Activated naive CD4-positive, alpha-beta T cell treated with anti-CD3 and anti-CD28 coated beads, Interleukin-2, amount 10 ng/mL, durations not matched to agents 7 days and 5 days (primary cell): ENCODE data around the gene PPFIA3.
"Not testable (repeated sequence)": the region's sequence is repeated elsewhere in the genome, so short reads cannot be mapped to it uniquely, and the experiment has no call there.

Experiments
- CTCF ChIA-PET: fragments of 350-600 bp; sonication (Branson Sonifier 250); formaldehyde crosslinking; loops from one replicate; lab custom pipeline; 2021; ENCODE audit warnings: antibody characterized with exemption; lab: Charles Lee
- DNase-seq: peaks from one replicate; pipeline ENCODE4 v3.0.0-alpha.2; 2020
- H3K27ac Mint-ChIP-seq: one replicate; pipeline ENCODE4 v1.8.0; 2021; ENCODE audit warnings: mild to moderate bottlenecking, moderate library complexity, mixed read lengths
- H3K27me3 Mint-ChIP-seq: one replicate; pipeline ENCODE4 v1.8.0; 2021; ENCODE audit warnings: mild to moderate bottlenecking, mixed read lengths
- H3K36me3 Mint-ChIP-seq: one replicate; pipeline ENCODE4 v1.8.0; 2021; ENCODE audit warnings: mixed read lengths
- H3K4me1 Mint-ChIP-seq: one replicate; pipeline ENCODE4 v1.8.0; 2021; ENCODE audit warnings: mixed read lengths
- H3K4me3 Mint-ChIP-seq: one replicate; pipeline ENCODE4 v1.8.0; 2021; ENCODE audit warnings: mild to moderate bottlenecking, moderate library complexity, mixed read lengths
- H3K9me3 Mint-ChIP-seq: one replicate; pipeline ENCODE4 v1.8.0; 2021; ENCODE audit warnings: mixed read lengths

The PPFIA3 gene

DNA sequence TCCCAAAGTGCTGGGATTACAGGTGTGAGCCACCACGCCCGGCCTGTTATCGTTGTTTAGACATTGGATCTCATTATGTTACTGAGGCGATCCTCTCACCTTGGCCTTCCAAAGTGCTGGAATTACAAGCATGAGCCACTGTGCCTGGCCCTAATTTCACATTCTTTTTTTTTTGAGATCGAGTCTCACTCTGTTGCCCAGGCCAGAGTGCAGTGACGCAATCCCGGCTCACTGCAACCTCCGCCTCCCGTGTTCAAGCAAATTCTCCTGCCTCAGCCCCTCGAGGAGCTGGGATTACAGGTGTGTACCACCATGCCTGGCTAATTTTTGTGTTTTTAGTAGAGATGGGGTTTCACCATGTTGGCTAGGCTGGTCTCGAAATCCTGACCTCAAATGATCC, 3.9 kb downstream of the PPFIA3 start:
- H3K9me3 Mint-ChIP-seq, CTCF ChIA-PET, H3K27ac Mint-ChIP-seq, H3K36me3 Mint-ChIP-seq, H3K4me3 Mint-ChIP-seq, DNase-seq: not testable (repeated sequence)
- peaks cover 19% of the 10 kb centered on the region for H3K4me1 Mint-ChIP-seq
- H3K27me3 Mint-ChIP-seq = peaks cover 57% of the 10 kb centered on the region

DNA sequence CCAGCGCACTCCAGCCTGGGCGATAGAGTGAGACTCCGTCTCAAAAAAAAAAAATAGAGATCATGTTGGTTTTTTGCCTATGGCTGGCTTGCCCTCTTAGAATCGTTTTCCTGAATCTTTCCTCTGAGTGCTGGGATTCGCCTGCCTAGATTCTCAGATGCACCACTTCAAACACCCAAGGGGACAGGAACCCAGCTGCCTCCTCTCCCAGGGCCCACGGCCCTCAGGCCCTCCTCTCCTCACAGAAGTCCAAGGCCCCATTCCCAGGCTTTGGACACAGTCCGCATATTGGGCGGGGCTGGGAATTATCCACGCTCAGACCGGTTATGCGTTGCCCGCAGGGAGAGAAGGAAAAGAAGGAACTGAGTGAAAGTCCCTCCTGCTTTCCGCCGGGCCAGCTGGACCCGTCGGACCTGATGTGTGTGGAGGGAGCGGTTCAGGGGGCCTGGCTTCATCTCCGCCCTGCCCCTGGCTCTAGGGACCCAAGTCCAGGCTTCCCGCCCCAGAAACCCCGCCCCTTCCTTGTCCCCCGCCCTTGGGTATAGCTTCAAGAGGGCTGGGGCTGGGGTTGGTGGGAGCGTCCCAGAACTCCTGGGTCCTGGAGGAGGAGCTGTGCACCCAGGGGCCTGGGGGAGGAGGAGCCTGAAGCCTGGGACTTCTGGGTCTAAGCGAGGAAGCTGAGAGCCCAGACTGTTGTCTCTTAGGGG, 5.8 kb downstream of the PPFIA3 start:
- H3K9me3 Mint-ChIP-seq = no peaks in the 10 kb centered on the region
- H3K4me1 Mint-ChIP-seq = peaks cover 20% of the 10 kb centered on the region
- no peak overlapping the region for H3K27ac Mint-ChIP-seq
- H3K27me3 Mint-ChIP-seq = peaks cover 49% of the 10 kb centered on the region
- H3K4me3 Mint-ChIP-seq = no peak overlapping the region
- H3K36me3 Mint-ChIP-seq = no peaks in the 10 kb centered on the region
- DNase-seq = no peak
- CTCF ChIA-PET = interaction anchor here (0.7 to 1.4 kb wide), 2 partner anchors 11 to 28 kb away, joined by 5 to 6 read pairs; partner anchors contain the start of gene LIN7B

DNA sequence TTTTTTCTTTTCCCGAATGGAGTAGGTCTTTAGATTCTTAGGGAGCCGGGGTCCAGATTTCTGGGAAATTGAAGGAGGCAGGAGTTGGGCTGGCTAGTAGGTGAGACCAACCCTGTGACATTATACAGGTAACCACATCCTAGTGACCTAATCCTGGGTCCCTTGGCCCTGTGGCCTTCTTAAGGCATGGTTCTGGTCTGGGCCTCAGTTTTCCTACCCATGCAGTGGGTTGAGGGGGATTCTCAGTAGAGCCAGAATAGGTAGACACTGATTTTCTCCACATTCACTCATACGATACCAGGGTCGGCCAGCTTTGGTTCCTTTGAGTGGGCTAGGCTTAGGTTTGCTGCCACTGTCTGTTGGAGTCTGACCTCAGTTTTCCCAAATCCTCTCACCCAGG, 7.2 kb downstream of the PPFIA3 start:
- CTCF ChIA-PET = no interaction called here
- no peak for DNase-seq
- H3K9me3 Mint-ChIP-seq = no peaks in the 10 kb centered on the region
- peaks cover 38% of the 10 kb centered on the region for H3K27me3 Mint-ChIP-seq
- no peak overlapping the region for H3K4me3 Mint-ChIP-seq
- H3K4me1 Mint-ChIP-seq = peaks cover 12% of the 10 kb centered on the region
- H3K27ac Mint-ChIP-seq = no peak overlapping the region
- H3K36me3 Mint-ChIP-seq = no peaks in the 10 kb centered on the region

DNA sequence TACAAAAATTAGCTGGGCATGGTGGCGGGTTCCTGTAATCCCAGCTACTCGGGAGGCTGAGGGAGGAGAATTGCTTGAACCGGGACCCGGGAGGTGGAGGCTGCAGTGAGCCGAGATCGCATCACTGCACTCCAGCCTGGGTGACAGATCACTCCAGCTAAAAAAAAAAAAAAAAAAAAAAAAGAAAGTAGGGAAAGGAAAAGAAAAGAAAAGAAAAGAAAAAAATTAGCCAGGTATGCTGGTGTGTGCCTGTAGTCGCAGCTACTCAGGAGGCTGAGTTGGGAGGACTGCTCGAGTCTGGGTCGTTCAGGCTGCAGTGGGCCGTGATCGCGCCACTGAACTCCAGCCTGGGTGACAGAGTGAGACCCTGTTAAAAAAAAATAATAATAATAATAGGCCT, 7.9 kb downstream of the PPFIA3 start:
- Mint-ChIP-seq H3K27me3 (peaks cover 37% of the 10 kb centered on the region), H3K4me1 (peaks cover 12% of the 10 kb centered on the region)
- not testable (repeated sequence) for H3K27ac Mint-ChIP-seq, H3K4me3 Mint-ChIP-seq, H3K9me3 Mint-ChIP-seq, H3K36me3 Mint-ChIP-seq, DNase-seq
- CTCF ChIA-PET = interaction anchor here (0.5 to 3.6 kb wide), 4 partner anchors 14 to 29 kb away, joined by 3 to 18 read pairs (median 7); partner anchors contain the start of gene LIN7B

DNA sequence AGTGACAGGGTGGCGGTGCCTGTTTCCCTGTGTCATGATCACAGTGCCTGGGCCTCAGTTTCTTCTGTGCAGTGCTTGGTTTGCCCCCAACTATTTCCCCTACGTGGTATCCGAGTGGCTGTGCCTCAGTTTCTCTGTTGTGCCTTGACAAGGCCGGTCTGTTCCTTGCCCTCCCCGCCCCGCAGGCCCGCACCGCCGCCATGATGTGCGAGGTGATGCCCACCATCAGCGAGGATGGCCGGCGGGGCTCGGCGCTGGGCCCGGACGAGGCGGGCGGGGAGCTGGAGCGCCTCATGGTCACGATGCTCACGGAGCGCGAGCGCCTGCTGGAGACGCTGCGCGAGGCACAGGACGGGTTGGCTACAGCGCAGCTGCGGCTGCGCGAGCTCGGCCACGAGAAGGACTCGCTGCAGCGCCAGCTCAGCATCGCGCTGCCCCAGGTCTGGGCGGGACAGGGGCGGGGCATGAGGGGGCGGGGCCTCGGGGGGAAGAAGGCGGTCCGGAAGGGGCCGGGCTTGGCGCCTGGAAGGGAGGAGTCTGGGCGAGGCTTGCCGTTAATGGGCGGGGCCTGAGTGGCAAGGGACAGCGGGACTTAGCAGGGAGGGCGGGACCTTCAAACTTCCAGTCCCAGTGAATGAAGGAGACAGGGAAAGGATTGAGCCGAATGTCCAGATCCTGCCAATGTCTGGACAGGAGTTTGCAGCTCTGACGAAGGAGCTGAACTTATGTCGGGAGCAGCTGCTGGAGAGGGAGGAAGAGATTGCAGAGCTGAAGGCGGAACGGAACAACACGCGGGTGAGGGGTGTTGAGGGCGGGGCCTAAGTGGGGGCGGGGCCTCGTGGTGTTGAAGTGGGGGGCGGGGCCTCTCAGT, 8.6 kb downstream of the PPFIA3 start:
- Mint-ChIP-seq H3K27me3 (peaks cover 38% of the 10 kb centered on the region), H3K4me1 (peaks cover 16% of the 10 kb centered on the region), H3K9me3 (no peaks in the 10 kb centered on the region), H3K36me3 (no peaks in the 10 kb centered on the region), H3K27ac (peak overlapping the region; percentile 79), H3K4me3 (peak overlapping the region; percentile 75)
- CTCF ChIA-PET = interaction anchor here (0.6 to 3.6 kb wide), 4 partner anchors 14 to 135 kb away, joined by 3 to 18 read pairs (median 7); partner anchors contain the start of genes GYS1, LIN7B and RUVBL2
- DNase-seq = peak; percentile 95

DNA sequence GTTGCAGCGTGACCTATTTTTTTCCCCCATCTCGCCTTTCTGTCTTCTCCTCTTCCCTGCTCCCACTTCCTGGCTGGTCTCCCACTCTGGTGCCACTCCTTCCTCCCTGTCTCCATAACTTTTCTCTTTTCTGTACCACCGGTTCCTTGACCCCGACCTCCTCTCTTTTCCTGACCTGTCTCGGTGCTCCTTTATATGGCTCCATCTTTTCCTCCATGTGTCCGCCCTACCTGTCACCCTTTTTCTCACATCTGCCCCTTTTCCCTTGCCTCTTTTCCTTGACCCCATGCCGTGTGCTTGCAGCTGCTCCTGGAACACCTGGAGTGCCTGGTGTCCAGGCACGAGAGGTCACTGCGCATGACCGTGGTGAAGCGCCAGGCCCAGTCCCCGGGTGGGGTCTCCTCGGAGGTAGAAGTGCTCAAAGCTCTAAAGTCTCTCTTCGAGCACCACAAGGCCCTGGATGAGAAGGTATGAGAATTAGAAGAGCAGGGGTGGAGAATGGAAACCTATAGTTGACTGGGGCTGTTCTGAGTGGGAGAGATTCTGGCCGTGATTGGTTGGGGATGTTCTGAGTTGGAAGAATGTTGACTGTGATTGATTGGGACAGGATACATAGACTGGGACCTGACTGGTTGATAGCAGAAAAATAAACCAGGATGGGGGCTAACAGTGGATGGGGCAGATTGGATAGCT, 9.3 kb downstream of the PPFIA3 start:
- H3K36me3 Mint-ChIP-seq = no peaks in the 10 kb centered on the region

DNA sequence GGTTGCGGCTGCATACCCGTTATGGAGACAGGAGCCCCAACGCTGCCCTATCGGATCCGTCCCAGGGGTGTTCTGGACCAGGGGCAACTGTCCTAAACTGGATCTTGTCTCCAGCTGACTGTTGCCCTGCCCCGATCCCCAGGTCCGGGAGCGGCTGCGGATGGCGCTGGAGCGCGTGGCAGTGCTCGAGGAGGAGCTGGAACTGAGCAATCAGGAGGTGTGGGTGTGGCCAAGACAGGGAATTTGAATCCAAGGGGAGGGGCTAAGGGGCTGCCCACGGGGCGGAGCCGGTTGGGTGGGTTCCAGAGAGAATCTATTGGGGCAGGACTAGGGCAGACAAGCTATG, 9.9 kb downstream of the PPFIA3 start:
- Mint-ChIP-seq H3K27ac (no peak overlapping the region), H3K9me3 (no peaks in the 10 kb centered on the region), H3K36me3 (no peaks in the 10 kb centered on the region), H3K27me3 (peaks cover 41% of the 10 kb centered on the region), H3K4me3 (no peak overlapping the region), H3K4me1 (peaks cover 25% of the 10 kb centered on the region)
- DNase-seq = no peak
- CTCF ChIA-PET = interaction anchor here (2.1 to 3.6 kb wide), 3 partner anchors 15 to 31 kb away, joined by 9 to 18 read pairs (median 10); partner anchors contain the start of gene LIN7B

More for the DNA sequence above, 9.3 kb downstream of the PPFIA3 start:
- peaks cover 38% of the 10 kb centered on the region for H3K27me3 Mint-ChIP-seq
- CTCF ChIA-PET = interaction anchor here (0.6 to 3.6 kb wide), 4 partner anchors 14 to 136 kb away, joined by 3 to 18 read pairs (median 10); partner anchors contain the start of genes GYS1, LIN7B and RUVBL2
- peaks cover 23% of the 10 kb centered on the region for H3K4me1 Mint-ChIP-seq
- peak overlapping the region; percentile 75 for H3K4me3 Mint-ChIP-seq
- H3K27ac Mint-ChIP-seq = no peak overlapping the region
- H3K9me3 Mint-ChIP-seq = no peaks in the 10 kb centered on the region
- no peak for DNase-seq

DNA sequence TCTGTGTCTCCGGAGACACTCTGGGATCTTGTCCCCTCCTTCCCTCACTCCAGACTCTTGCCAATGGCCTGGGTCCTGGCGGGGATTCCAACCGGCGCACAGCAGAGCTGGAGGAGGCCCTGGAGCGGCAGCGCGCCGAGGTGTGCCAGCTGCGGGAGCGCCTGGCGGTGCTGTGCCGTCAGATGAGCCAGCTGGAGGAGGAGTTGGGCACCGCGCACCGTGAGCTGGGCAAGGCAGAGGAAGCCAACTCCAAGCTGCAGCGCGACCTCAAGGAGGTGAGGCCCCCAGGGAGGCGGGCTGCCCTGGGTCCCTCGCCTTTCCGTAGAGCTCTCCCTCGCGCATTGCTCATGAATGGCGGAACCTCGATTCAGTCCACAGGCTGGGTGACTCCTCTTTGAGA, 11.0 kb downstream of the PPFIA3 start:
- H3K27me3 Mint-ChIP-seq = peaks cover 41% of the 10 kb centered on the region
- CTCF ChIA-PET = interaction anchor here (0.5 to 3.6 kb wide), 3 partner anchors 15 to 922 kb away, joined by 3 to 18 read pairs (median 9); partner anchors contain the start of gene LIN7B
- H3K27ac Mint-ChIP-seq = no peak overlapping the region
- H3K9me3 Mint-ChIP-seq = no peaks in the 10 kb centered on the region
- no peak for DNase-seq
- no peak overlapping the region for H3K4me3 Mint-ChIP-seq
- no peaks in the 10 kb centered on the region for H3K36me3 Mint-ChIP-seq
- H3K4me1 Mint-ChIP-seq = peaks cover 25% of the 10 kb centered on the region

DNA sequence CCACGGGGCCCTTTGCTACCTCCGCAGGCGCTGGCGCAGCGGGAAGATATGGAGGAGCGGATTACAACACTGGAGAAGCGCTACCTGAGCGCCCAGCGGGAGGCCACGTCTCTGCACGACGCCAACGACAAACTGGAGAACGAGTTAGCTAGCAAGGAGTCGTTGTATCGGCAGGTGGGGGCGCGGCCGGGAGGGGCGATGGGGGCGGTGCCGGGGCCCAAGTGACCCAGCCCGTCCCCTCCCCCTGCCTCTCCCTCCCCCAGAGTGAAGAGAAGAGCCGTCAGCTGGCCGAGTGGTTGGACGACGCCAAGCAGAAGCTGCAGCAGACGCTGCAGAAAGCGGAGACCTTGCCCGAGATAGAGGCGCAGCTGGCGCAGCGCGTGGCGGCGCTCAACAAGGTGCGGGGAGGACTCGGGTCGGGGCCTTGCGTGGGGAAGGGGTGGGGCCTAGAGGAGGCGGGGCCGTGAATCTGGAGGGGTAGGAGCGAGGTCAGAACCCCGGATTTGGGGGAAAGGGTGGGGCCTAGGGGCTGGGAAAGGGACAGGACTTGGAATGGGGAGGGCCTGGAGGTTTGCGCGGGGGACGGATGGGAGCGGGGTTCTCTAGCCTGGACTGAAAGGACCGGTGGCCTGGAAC, 13.7 kb downstream of the PPFIA3 start:
- H3K4me3 Mint-ChIP-seq = peak overlapping the region; percentile 54
- peaks cover 19% of the 10 kb centered on the region for H3K4me1 Mint-ChIP-seq
- CTCF ChIA-PET = no interaction called here
- peak; percentile 46 for DNase-seq
- peaks cover 37% of the 10 kb centered on the region for H3K27me3 Mint-ChIP-seq
- no peak overlapping the region for H3K27ac Mint-ChIP-seq
- H3K36me3 Mint-ChIP-seq = no peaks in the 10 kb centered on the region
- H3K9me3 Mint-ChIP-seq = no peaks in the 10 kb centered on the region

DNA sequence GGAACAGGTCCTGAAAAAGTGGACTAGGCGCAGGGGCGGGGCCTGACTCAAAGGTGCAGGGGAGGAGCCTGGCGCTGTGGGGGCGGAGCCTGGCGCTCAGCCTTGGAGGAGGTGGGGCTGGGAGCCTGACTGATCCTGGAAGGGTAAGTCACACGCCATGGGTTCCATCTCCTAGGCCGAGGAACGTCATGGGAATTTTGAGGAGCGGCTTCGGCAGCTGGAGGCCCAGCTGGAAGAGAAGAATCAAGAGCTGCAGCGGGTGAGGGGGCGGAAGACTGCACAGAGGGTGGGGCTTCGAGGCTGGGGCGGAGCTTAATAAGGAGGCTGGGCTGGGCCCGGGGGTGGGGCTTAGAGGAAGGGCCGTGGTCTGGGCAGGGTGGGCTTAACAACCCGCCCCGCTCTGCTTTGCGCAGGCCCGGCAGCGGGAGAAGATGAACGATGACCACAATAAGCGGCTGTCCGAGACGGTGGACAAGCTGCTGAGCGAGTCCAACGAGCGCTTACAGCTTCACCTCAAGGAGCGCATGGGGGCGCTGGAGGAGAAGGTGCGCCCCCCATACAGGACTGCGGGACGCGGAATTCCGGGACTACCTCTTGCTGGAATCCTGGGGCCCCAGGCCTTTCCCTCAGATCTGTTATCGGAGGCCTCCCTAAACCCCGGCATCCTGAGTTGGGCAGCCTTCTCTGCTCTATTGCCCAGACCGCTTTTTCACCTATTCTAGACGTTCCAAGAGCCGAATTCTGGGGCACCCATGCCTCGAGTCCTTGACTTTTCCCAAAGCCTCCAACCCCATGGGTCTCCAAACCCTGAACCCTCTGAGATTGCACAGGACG, 14.5 kb downstream of the PPFIA3 start:
- DNase-seq = peak; percentile 62
- H3K36me3 Mint-ChIP-seq = no peaks in the 10 kb centered on the region
- CTCF ChIA-PET = interaction anchor here (1.4 kb wide), 1 partner anchor 36 kb away, joined by 3 read pairs; no protein-coding TSS in a partner anchor
- H3K27ac Mint-ChIP-seq = no peak overlapping the region
- H3K4me3 Mint-ChIP-seq = peak overlapping the region; percentile 54
- no peaks in the 10 kb centered on the region for H3K9me3 Mint-ChIP-seq
- H3K4me1 Mint-ChIP-seq = peaks cover 12% of the 10 kb centered on the region
- peaks cover 37% of the 10 kb centered on the region for H3K27me3 Mint-ChIP-seq

DNA sequence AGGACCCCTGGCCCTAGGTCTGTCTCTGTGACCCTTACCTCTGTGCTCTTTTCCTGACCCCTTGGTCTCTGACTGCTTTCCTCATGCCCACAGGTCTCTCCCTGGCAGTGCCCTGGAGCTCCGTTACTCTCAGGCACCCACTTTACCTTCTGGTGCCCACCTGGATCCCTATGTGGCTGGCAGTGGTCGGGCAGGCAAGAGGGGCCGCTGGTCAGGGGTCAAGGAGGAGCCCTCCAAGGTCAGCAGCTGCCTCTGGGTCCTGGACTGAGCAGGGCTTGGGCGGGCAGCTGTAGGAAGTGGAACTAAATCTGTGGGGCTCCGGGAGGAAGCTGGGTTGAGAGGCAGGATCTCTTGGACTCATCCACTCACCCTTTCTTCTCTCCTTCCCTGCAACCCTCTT, 16.3 kb downstream of the PPFIA3 start:
- CTCF ChIA-PET = interaction anchor here (1.6 to 2.0 kb wide), 2 partner anchors 11 to 13 kb away, joined by 4 to 7 read pairs; no protein-coding TSS in a partner anchor
- Mint-ChIP-seq H3K27ac (no peak overlapping the region), H3K36me3 (no peaks in the 10 kb centered on the region), H3K9me3 (no peaks in the 10 kb centered on the region), H3K27me3 (peaks cover 46% of the 10 kb centered on the region), H3K4me3 (no peak overlapping the region), H3K4me1 (peaks cover 12% of the 10 kb centered on the region)
- no peak for DNase-seq

DNA sequence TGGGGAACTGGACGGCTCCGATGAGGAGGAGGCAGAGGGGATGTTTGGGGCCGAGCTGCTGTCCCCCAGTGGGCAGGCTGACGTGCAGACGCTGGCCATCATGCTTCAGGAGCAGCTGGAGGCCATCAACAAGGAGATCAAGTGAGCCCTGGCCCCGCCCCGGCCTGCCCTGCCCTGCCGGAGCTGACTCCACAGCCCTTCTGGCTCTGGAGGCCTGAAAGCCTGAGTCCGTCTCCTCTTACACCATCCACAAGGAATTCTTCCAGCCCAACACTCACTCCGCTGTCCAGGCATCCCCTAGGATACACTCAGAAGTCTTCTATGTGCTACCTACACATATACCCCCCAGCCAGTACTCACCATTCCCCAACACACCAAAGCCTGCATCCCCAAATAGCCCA, 17.4 kb downstream of the PPFIA3 start:
- no peak for DNase-seq
- no peaks in the 10 kb centered on the region for H3K9me3 Mint-ChIP-seq
- H3K4me1 Mint-ChIP-seq = peaks cover 17% of the 10 kb centered on the region
- CTCF ChIA-PET = interaction anchor here (1.6 to 2.0 kb wide), 2 partner anchors 10 to 12 kb away, joined by 4 to 7 read pairs; no protein-coding TSS in a partner anchor
- H3K4me3 Mint-ChIP-seq = no peak overlapping the region
- H3K27ac Mint-ChIP-seq = no peak overlapping the region
- peaks cover 48% of the 10 kb centered on the region for H3K27me3 Mint-ChIP-seq
- H3K36me3 Mint-ChIP-seq = no peaks in the 10 kb centered on the region

DNA sequence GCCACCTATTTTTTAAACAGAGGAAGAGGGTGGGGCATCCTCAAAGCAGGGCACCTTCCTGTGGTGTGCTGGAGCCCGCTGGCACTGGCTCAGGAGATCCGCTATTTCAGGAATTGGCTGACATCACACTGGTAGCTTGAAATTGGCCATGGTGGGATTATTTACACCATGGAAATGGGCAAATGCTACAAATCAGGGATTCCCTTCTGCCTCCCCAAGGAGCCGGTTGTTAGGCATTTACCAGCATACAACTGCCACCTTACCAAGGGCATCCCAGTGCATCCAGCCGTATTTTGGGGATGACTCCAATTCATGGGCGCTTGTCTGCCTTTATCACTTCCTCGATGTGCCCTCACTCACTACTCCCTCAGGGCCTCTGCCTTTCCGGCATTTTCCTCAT, 21.6 kb downstream of the PPFIA3 start:
- CTCF ChIA-PET = no interaction called here
- Mint-ChIP-seq H3K36me3 (no peaks in the 10 kb centered on the region), H3K4me1 (peaks cover 21% of the 10 kb centered on the region), H3K4me3 (no peak overlapping the region), H3K9me3 (no peaks in the 10 kb centered on the region), H3K27me3 (peaks cover 38% of the 10 kb centered on the region), H3K27ac (no peak overlapping the region)
- no peak for DNase-seq
